Panc1 (cell line): ENCODE data around the gene RTP5. TPM values are rescaled to one million over a fixed set of nuclear protein-coding genes. Genes with fewer than 3 reads are reported as not detected.

Experiments
- ATAC-seq: fragments of 200-7000 bp; cut with Tn5 transposase; 2 replicates; pipeline ENCODE4 v1.9.1; 2020; ENCODE audit warnings: mild to moderate bottlenecking, moderate library complexity
- BruUV-seq: library from RNA; stranded (reverse); fragments of 400-500 nt; replicated peaks from 2 replicates; lab custom pipeline; 2021; lab: Mats Ljungman, UMichigan
- CTCF ChIA-PET: fragments of 300-600 bp; sonication (Branson Sonifier 250); formaldehyde crosslinking; loops from one replicate; lab custom pipeline; 2022; ENCODE audit warnings: antibody characterized with exemption; lab: Charles Lee
- POLR2A ChIA-PET: fragments of 300-600 bp; sonication (Branson Sonifier 250); formaldehyde crosslinking; loops from one replicate; lab custom pipeline; 2022; ENCODE audit warnings: antibody characterized with exemption; lab: Charles Lee
- DNase-seq: peaks from one replicate; pipeline ENCODE4 v3.0.0-alpha.2; 2010; ENCODE audit warnings: low read depth, low spot score
- H3K27ac ChIP-seq: 2 replicates; pipeline ENCODE4 v1.5.1; 2011; ENCODE audit warnings: mild to moderate bottlenecking, low read length, inconsistent platforms
- H3K27me3 ChIP-seq: fragments of 200-500 bp; sonication (Bioruptor generic); 2 replicates; pipeline ENCODE4 v1.6.0; 2014; ENCODE audit warnings: low read length, inconsistent platforms; ENCODE audit not compliant: control insufficient read depth, insufficient read depth
- H3K36me3 ChIP-seq: fragments of 200-500 bp; sonication (Bioruptor generic); 2 replicates; pipeline ENCODE4 v1.5.1; 2014; ENCODE audit warnings: inconsistent platforms, mild to moderate bottlenecking, low read length, moderate library complexity; ENCODE audit not compliant: control insufficient read depth, insufficient read depth
- H3K4me1 ChIP-seq: 2 replicates; pipeline ENCODE4 v1.5.1; 2011; ENCODE audit warnings: inconsistent platforms, mild to moderate bottlenecking, low read length, moderate library complexity; ENCODE audit not compliant: control insufficient read depth, insufficient read depth
- H3K4me3 ChIP-seq, 2 experiments: 2 replicates each; pipeline ENCODE4 v1.5.1; 2011 to 2012; ENCODE audit warnings: low read depth in 2 of 2, low read length in 2 of 2, mild to moderate bottlenecking in 2 of 2, inconsistent platforms in 1 of 2, moderate library complexity in 1 of 2
- H3K9me3 ChIP-seq: fragments of 200-500 bp; sonication (Bioruptor generic); 2 replicates; pipeline ENCODE4 v1.5.1; 2014; ENCODE audit warnings: low read depth, mild to moderate bottlenecking, inconsistent platforms, low read length, moderate library complexity; ENCODE audit not compliant: control insufficient read depth, insufficient read depth
- POLR2AphosphoS5 ChIP-seq: IDR thresholded peaks from 2 replicates; pipeline ENCODE4 v1.6.1; 2012; ENCODE audit warnings: mild to moderate bottlenecking, low read depth, low read length, moderate library complexity
- SIN3A ChIP-seq: IDR thresholded peaks from 2 replicates; pipeline ENCODE4 v1.6.1; 2012; ENCODE audit warnings: low read depth, mild to moderate bottlenecking, low read length, moderate library complexity, borderline replicate concordance; ENCODE audit not compliant: insufficient read depth
- TCF7L2 ChIP-seq: IDR thresholded peaks from 2 replicates; pipeline ENCODE4 v1.6.1; 2011; ENCODE audit warnings: mild to moderate bottlenecking, low read depth, low read length, inconsistent platforms
- in situ Hi-C: cut with HindIII; loops from 2 replicates; pipeline ENCODE4 v1.10.0; 2016; ENCODE audit warnings: low sequenced_read_pairs, low pct_unique_long_range_greater_than_20kb
- intact Hi-C: fragments of 100-400 bp; cut with micrococcal nuclease; formaldehyde crosslinking; loops from one replicate; pipeline ENCODE4 v1.10.0; 2022; ENCODE audit not compliant: unreplicated experiment
- total RNA-seq: library from RNA; stranded (reverse); gene quantifications from one replicate; pipeline ENCODE4 v1.2.1, GENCODE V29; 2021; ENCODE audit not compliant: unreplicated experiment
- TF ChIP-seq, protein P1 (sequence below), 2 experiments: IDR thresholded peaks; 2 replicates each; pipeline ENCODE4 v1.6.1; 2011 to 2012; ENCODE audit warnings: low read depth in 2 of 2, control low read depth in 1 of 2, low read length in 1 of 2, mild to moderate bottlenecking in 1 of 2, moderate library complexity in 1 of 2; ENCODE audit not compliant: insufficient read depth in 1 of 2
- TF ChIP-seq, protein P2 (sequence below): fragments of 450-650 bp; IDR thresholded peaks from 2 replicates; pipeline ENCODE4 v1.5.1; 2017; ENCODE audit warnings: mild to moderate bottlenecking

The RTP5 gene
- total RNA-seq, 1 experiment from 2014 or later = not detected

DNA sequence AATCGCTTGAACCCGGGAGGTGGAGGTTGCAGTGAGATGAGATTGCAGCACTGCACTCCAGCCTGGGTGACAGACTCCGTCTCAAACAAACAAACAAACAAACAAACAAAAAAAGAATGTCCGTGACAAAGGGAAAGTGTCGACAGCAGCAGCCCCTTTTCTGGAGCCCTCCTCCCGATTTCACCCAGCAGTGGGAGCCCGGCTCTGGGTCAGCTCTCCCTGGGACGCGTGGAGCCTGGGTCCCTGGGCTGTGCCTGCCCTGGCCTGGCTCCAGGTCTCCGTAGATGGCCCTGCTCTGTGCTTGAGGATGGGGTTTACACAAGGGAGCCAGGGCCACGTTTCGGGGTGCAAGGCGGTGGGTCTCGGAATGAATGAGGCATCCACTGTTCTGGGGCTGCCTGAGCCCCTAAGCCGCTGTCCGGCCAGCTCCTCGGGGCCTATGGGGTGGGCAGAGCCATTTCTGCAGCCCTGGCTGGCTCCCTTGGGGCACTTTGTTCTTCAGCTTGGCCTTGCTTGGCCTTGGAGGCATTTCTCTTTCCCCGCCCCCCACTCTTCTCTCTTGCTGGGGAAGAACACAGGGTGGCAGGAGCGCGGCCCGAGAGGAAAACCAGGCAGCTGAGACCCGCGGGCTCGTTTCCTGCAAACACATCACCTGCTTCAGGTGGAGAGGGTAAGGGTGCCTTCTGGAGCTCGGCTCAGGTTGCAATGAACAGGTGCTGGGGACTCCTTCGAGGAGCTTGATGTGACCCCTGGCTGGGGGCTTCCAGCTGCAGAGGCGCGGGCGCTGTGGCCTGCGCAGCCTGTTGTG lies 29.1 kb downstream of the RTP5 start:
- DNase-seq (no peak), ATAC-seq (no peak)
- Histone ChIP-seq H3K27ac (no peak overlapping the region), H3K4me3 (no peak overlapping the region), H3K4me1 (peaks cover 15% of the 10 kb centered on the region), H3K27me3 (no peaks in the 10 kb centered on the region), H3K9me3 (no peaks in the 10 kb centered on the region), H3K36me3 (no peaks in the 10 kb centered on the region)
- in situ Hi-C loops (no loop called here), intact Hi-C loops (no loop called here)
- TF ChIP-seq SIN3A = no peak
- TF ChIP-seq TCF7L2 = no peak
- TF ChIP-seq, protein P1, sequence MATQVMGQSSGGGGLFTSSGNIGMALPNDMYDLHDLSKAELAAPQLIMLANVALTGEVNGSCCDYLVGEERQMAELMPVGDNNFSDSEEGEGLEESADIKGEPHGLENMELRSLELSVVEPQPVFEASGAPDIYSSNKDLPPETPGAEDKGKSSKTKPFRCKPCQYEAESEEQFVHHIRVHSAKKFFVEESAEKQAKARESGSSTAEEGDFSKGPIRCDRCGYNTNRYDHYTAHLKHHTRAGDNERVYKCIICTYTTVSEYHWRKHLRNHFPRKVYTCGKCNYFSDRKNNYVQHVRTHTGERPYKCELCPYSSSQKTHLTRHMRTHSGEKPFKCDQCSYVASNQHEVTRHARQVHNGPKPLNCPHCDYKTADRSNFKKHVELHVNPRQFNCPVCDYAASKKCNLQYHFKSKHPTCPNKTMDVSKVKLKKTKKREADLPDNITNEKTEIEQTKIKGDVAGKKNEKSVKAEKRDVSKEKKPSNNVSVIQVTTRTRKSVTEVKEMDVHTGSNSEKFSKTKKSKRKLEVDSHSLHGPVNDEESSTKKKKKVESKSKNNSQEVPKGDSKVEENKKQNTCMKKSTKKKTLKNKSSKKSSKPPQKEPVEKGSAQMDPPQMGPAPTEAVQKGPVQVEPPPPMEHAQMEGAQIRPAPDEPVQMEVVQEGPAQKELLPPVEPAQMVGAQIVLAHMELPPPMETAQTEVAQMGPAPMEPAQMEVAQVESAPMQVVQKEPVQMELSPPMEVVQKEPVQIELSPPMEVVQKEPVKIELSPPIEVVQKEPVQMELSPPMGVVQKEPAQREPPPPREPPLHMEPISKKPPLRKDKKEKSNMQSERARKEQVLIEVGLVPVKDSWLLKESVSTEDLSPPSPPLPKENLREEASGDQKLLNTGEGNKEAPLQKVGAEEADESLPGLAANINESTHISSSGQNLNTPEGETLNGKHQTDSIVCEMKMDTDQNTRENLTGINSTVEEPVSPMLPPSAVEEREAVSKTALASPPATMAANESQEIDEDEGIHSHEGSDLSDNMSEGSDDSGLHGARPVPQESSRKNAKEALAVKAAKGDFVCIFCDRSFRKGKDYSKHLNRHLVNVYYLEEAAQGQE (IDR thresholded peaks at IDR 0.05; ENCODE audit: insufficient read depth in 1 of 2, low read depth in 2 of 2, low read length in 1 of 2) = no peak
- TF ChIP-seq, protein P2, sequence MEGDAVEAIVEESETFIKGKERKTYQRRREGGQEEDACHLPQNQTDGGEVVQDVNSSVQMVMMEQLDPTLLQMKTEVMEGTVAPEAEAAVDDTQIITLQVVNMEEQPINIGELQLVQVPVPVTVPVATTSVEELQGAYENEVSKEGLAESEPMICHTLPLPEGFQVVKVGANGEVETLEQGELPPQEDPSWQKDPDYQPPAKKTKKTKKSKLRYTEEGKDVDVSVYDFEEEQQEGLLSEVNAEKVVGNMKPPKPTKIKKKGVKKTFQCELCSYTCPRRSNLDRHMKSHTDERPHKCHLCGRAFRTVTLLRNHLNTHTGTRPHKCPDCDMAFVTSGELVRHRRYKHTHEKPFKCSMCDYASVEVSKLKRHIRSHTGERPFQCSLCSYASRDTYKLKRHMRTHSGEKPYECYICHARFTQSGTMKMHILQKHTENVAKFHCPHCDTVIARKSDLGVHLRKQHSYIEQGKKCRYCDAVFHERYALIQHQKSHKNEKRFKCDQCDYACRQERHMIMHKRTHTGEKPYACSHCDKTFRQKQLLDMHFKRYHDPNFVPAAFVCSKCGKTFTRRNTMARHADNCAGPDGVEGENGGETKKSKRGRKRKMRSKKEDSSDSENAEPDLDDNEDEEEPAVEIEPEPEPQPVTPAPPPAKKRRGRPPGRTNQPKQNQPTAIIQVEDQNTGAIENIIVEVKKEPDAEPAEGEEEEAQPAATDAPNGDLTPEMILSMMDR = no peak
- TF ChIP-seq POLR2AphosphoS5 = no peak
- POLR2A ChIA-PET = no interaction called here
- BruUV-seq = no TSS peak
- CTCF ChIA-PET = no interaction called here

DNA sequence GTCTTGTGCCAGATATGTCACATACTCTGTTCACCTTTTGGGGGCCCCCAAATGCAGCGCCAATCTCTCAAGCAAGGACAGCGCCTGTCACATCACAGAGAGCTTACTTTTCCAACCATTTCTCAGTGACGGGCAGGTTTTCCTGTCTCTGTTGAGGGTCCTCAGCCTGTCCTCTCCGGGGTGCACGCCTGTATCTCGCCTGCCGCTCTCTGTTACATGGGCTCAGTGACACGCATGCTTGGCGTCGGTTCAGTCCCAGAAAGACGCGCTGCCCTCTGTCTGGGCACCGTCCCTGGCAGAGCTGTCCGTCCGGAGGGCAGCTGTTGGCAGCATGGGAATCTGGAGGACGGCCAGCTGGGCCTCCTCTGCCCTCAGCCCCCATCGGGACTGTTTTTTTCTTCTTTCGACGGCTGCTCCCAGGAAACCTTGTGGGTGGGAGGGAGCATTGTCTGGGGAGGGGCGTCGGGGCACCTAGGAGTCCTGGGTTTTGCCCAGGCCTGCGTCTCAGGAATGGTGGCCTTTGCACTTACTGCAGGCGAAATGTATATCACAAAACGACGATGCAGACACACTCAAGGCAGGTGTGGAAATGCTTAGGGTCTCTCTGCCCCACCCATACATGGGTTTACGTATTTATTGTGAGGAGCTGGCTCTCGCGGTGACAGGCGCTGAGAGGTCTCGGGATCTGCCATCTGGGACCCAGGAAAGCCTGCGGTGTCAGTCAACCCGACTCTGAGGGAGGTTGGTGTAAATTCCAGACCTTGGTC lies 30.9 kb downstream of the RTP5 start:
- Histone ChIP-seq H3K27me3 (no peaks in the 10 kb centered on the region), H3K4me3 (no peak overlapping the region), H3K4me1 (peaks cover 7% of the 10 kb centered on the region), H3K36me3 (no peaks in the 10 kb centered on the region), H3K9me3 (no peaks in the 10 kb centered on the region), H3K27ac (no peak overlapping the region)
- TSS peak; percentile 59 for BruUV-seq
- TF ChIP-seq SIN3A = no peak
- CTCF ChIA-PET = no interaction called here
- intact Hi-C loops = no loop called here
- POLR2A ChIA-PET = no interaction called here
- ATAC-seq (no peak), DNase-seq (no peak)
- in situ Hi-C loops = no loop called here
